H1 (cell line): ENCODE data around the gene TBC1D22A. TPM values are rescaled to one million over a fixed set of nuclear protein-coding genes. Genes with fewer than 3 reads are reported as not detected.

ENCODE experiments used
- CTCF ChIA-PET: fragments of 300-600 bp; sonication (Branson Sonifier 250); formaldehyde crosslinking; loops from one replicate; lab custom pipeline; 2021; ENCODE audit not compliant: partially characterized antibody; lab: Charles Lee
- POLR2A ChIA-PET: fragments of 300-600 bp; sonication (Branson Sonifier 250); formaldehyde crosslinking; loops from one replicate; lab custom pipeline; 2021; ENCODE audit warnings: inconsistent platforms; ENCODE audit not compliant: partially characterized antibody; lab: Charles Lee
- DNase-seq, 2 experiments: peaks; one replicate each; pipeline versions ENCODE4 v3.0.0 to v3.0.0-alpha.2; 2010 to 2022; ENCODE audit warnings: low spot score in 2 of 2, low read depth in 1 of 2, mixed read lengths in 1 of 2
- FAIRE-seq: peaks from 2 replicates; lab custom pipeline; 2011; peaks lifted over from hg19 to GRCh38; lab: Jason Lieb, UNC
- H2AFZ ChIP-seq: 2 replicates; pipeline ENCODE4 v1.8.1; 2012; ENCODE audit warnings: low read length, inconsistent platforms
- H2AK5ac ChIP-seq: 2 replicates; pipeline ENCODE4 v1.6.1; 2013; ENCODE audit warnings: low read depth, low read length
- H2BK120ac ChIP-seq: replicated peaks from 2 replicates; pipeline ENCODE3; 2013; ENCODE audit warnings: low read depth, low read length, inconsistent platforms
- H2BK12ac ChIP-seq: 2 replicates; pipeline ENCODE4 v1.6.1; 2013; ENCODE audit warnings: low read depth, low read length
- H2BK15ac ChIP-seq: 2 replicates; pipeline ENCODE4 v1.6.1; 2013; ENCODE audit warnings: low read length
- H2BK20ac ChIP-seq: 2 replicates; pipeline ENCODE4 v1.6.1; 2013; ENCODE audit warnings: low read length
- H2BK5ac ChIP-seq: 2 replicates; pipeline ENCODE4 v1.6.1; 2013; ENCODE audit warnings: low read depth, low read length
- H3K14ac ChIP-seq: 2 replicates; pipeline ENCODE4 v1.6.1; 2013; ENCODE audit warnings: inconsistent platforms; ENCODE audit not compliant: insufficient read length
- H3K18ac ChIP-seq: 2 replicates; pipeline ENCODE4 v1.6.1; 2013; ENCODE audit warnings: low read length; ENCODE audit errors: extremely low read depth
- H3K23ac ChIP-seq: 2 replicates; pipeline ENCODE4 v1.6.1; 2013; ENCODE audit warnings: inconsistent platforms; ENCODE audit not compliant: insufficient read length
- H3K23me2 ChIP-seq: 2 replicates; pipeline ENCODE4 v1.6.1; 2013; ENCODE audit warnings: low read depth, low read length
- H3K27ac ChIP-seq: 2 replicates; pipeline ENCODE4 v1.6.1; 2011; ENCODE audit warnings: low read depth, low read length, inconsistent platforms
- H3K27me3 ChIP-seq, 4 experiments: replicated peaks in 1 of 4; 1 replicate in 1 of 4; 2 replicates in 3 of 4; pipeline versions ENCODE4 v1.6.1 to v1.8.1; 2011 to 2013; ENCODE audit warnings: low read length in 3 of 4, mild to moderate bottlenecking in 3 of 4, inconsistent platforms in 2 of 4, mixed read lengths in 2 of 4, moderate library complexity in 1 of 4; ENCODE audit not compliant: control insufficient read depth in 3 of 4, insufficient read depth in 3 of 4; ENCODE audit errors: extremely low read depth in 1 of 4
- H3K36me3 ChIP-seq, 4 experiments: 2 replicates each; pipeline versions ENCODE4 v1.6.1 to v1.8.1; 2011 to 2013; ENCODE audit warnings: mild to moderate bottlenecking in 4 of 4, low read length in 3 of 4, moderate library complexity in 2 of 4, control low read depth in 1 of 4, inconsistent platforms in 1 of 4; ENCODE audit not compliant: insufficient read depth in 4 of 4, control insufficient read depth in 2 of 4
- H3K4ac ChIP-seq: replicated peaks from 2 replicates; pipeline ENCODE3; 2013; ENCODE audit warnings: low read length, low read depth, mixed read lengths, inconsistent platforms; ENCODE audit not compliant: insufficient read length
- H3K4me1 ChIP-seq, 4 experiments: replicated peaks in 1 of 4; 1 replicate in 1 of 4; 2 replicates in 3 of 4; pipeline versions ENCODE4 v1.6.1 to v1.8.1; 2011 to 2013; ENCODE audit warnings: low read length in 3 of 4, inconsistent platforms in 2 of 4, mixed read lengths in 1 of 4; ENCODE audit not compliant: insufficient read depth in 4 of 4, control insufficient read depth in 3 of 4
- H3K4me2 ChIP-seq, 2 experiments: 2 replicates each; pipeline versions ENCODE4 v1.6.1 to v1.8.1; 2011 to 2013; ENCODE audit warnings: low read depth in 2 of 2, low read length in 2 of 2, control low read depth in 1 of 2, inconsistent platforms in 1 of 2, mild to moderate bottlenecking in 1 of 2; ENCODE audit not compliant: insufficient read depth in 1 of 2
- H3K4me3 ChIP-seq, 4 experiments: fragments of 200-600, 300-600 bp in 1 of 4; sonication (generic), shearing (Covaris generic), sonication (Bioruptor Twin) in 1 of 4; 2 replicates each; pipeline versions ENCODE4 v1.5.1 to v1.8.1; 2011 to 2016; ENCODE audit warnings: low read length in 4 of 4, low read depth in 3 of 4, control low read depth in 2 of 4, inconsistent platforms in 2 of 4, mild to moderate bottlenecking in 2 of 4, mixed read lengths in 1 of 4, moderate library complexity in 1 of 4; ENCODE audit not compliant: insufficient read depth in 2 of 4; ENCODE audit errors: extremely low read depth in 1 of 4
- H3K56ac ChIP-seq: replicated peaks from 2 replicates; pipeline ENCODE3; 2013; ENCODE audit warnings: low read depth, mild to moderate bottlenecking, mixed read lengths, low read length, inconsistent platforms; ENCODE audit not compliant: insufficient read length
- H3K79me1 ChIP-seq: 2 replicates; pipeline ENCODE4 v1.6.1; 2013; ENCODE audit warnings: low read depth, low read length, control low read depth
- H3K79me2 ChIP-seq, 2 experiments: 2 replicates each; pipeline versions ENCODE4 v1.6.1 to v1.8.1; 2012 to 2013; ENCODE audit warnings: low read length in 2 of 2, mild to moderate bottlenecking in 2 of 2, inconsistent platforms in 1 of 2; ENCODE audit not compliant: insufficient read depth in 2 of 2, control insufficient read depth in 1 of 2
- H3K9ac ChIP-seq, 4 experiments: replicated peaks in 1 of 4; 1 replicate in 1 of 4; 2 replicates in 3 of 4; pipeline versions ENCODE4 v1.6.1 to v1.8.1; 2011 to 2013; ENCODE audit warnings: low read depth in 3 of 4, low read length in 3 of 4, control low read depth in 2 of 4, mild to moderate bottlenecking in 2 of 4, moderate library complexity in 2 of 4, inconsistent platforms in 1 of 4; ENCODE audit errors: extremely low read depth in 1 of 4
- H3K9me3 ChIP-seq, 2 experiments: 2 replicates each; pipeline versions ENCODE4 v1.6.1 to v1.8.1; 2012 to 2013; ENCODE audit warnings: mild to moderate bottlenecking in 2 of 2, moderate library complexity in 2 of 2, control low read depth in 1 of 2, inconsistent platforms in 1 of 2, low read depth in 1 of 2, low read length in 1 of 2, mixed read lengths in 1 of 2; ENCODE audit not compliant: insufficient read depth in 2 of 2
- H4K20me1 ChIP-seq, 2 experiments: replicated peaks in 1 of 2; 2 replicates each; pipeline versions ENCODE3 to v1.8.1; 2011 to 2013; ENCODE audit warnings: inconsistent platforms in 2 of 2, low read length in 2 of 2, mild to moderate bottlenecking in 1 of 2; ENCODE audit not compliant: insufficient read depth in 2 of 2, control insufficient read depth in 1 of 2
- H4K5ac ChIP-seq: 2 replicates; pipeline ENCODE4 v1.6.1; 2013; ENCODE audit warnings: low read length, low read depth, mixed read lengths, inconsistent platforms; ENCODE audit not compliant: insufficient read length
- H4K8ac ChIP-seq: 2 replicates; pipeline ENCODE4 v1.8.0; 2013; ENCODE audit warnings: mild to moderate bottlenecking, moderate library complexity, low read length, inconsistent platforms; ENCODE audit not compliant: insufficient read depth; ENCODE audit errors: extremely low read depth
- H4K91ac ChIP-seq: replicated peaks from 2 replicates; pipeline ENCODE3; 2013; ENCODE audit warnings: low read length, mixed read lengths, inconsistent platforms; ENCODE audit not compliant: insufficient read length
- ATF3 ChIP-seq: IDR thresholded peaks from 2 replicates; pipeline ENCODE4 v1.6.1; 2011; ENCODE audit warnings: low read depth, mild to moderate bottlenecking, low read length; ENCODE audit not compliant: insufficient read depth
- RNF2 ChIP-seq: fragments of 200-900, 300-1000 bp; sonication (generic); IDR thresholded peaks from 2 replicates; pipeline ENCODE4 v1.7.1; 2016; ENCODE audit warnings: borderline replicate concordance, low read depth, mild to moderate bottlenecking, antibody characterized with exemption, low read length; ENCODE audit not compliant: poor library complexity, severe bottlenecking; ENCODE audit errors: missing control alignments
- WGBS, 2 experiments: shearing (Covaris generic) in 1 of 2; methylation state at CpG; one replicate each; pipeline versions ENCODE4 v1.1.6 to v1.1.7; 2013 to 2015; ENCODE audit warnings: low lambda C conversion rate in 2 of 2, mixed read lengths in 2 of 2, inconsistent platforms in 1 of 2, low coverage in 1 of 2, missing lambda C conversion rate in 1 of 2; ENCODE audit not compliant: insufficient replicate concordance in 2 of 2, insufficient coverage in 1 of 2, insufficient read length in 1 of 2; ENCODE audit errors: extremely low coverage in 1 of 2, missing lambda C conversion rate in 1 of 2; 5-methylcytosine and 5-hydroxymethylcytosine counted together
- polyA plus RNA-seq, 7 experiments: library from polyadenylated mRNA; depleted of rRNA in 3 of 7; stranded (reverse) in 5 of 7; unstranded in 2 of 7; fragments of >200 nt in 5 of 7; fragments of 200-250 nt in 2 of 7; gene quantifications; 1 replicate in 5 of 7; 2 replicates in 1 of 7; 4 replicates in 1 of 7; pipeline versions ENCODE4 v1.2.1 to v1.2.3, GENCODE V29; 2011 to 2013; ENCODE audit warnings: missing spikeins in 2 of 7, mixed read lengths in 2 of 7
- total RNA-seq: library from RNA; stranded (reverse); fragmentation: NEBNext Ultra II Directional; extraction: Animal tissue kit (Norgen Biotek cat#: 25700); gene quantifications from 2 replicates; pipeline ENCODE4 v1.2.1, GENCODE V29; 2021

TBC1D22A gene
- total and polyA plus RNA-seq, 2 of the 8 experiments (the other 6 are each of a cell fraction or from before 2014, with no cell fraction given) = 11.9 to 18.4 TPM

- Histone ChIP-seq H3K79me1 (no peaks in the 10 kb centered on the region), H4K5ac (no peak overlapping the region), H3K9ac (no peak overlapping the region), H4K20me1 (peaks cover 0 to 5% of the 10 kb centered on the region in 2 experiments), H2AK5ac (no peak overlapping the region), H3K4me2 (no peak overlapping the region), H4K91ac (no peak overlapping the region), H3K23me2 (no peaks in the 10 kb centered on the region), H3K4me1 (peaks cover 0 to 9% (median 4%) of the 10 kb centered on the region in 4 experiments; a peak in 5 of 7 replicates), H3K4ac (no peak overlapping the region), H3K23ac (no peak overlapping the region), H3K27me3 (no peaks in the 10 kb centered on the region), H3K56ac (no peak overlapping the region), H3K79me2 (no peaks in the 10 kb centered on the region), H3K4me3 (no peak overlapping the region), H3K36me3 (no peaks in the 10 kb centered on the region), H3K14ac (no peak overlapping the region), H2AFZ (no peak overlapping the region), H2BK5ac (no peak overlapping the region), H3K18ac (no peak overlapping the region), H2BK20ac (no peak overlapping the region), H3K27ac (no peak overlapping the region), H2BK12ac (no peak overlapping the region), H2BK120ac (no peak overlapping the region), H2BK15ac (no peak overlapping the region), H4K8ac (no peak overlapping the region), H3K9me3 (no peaks in the 10 kb centered on the region)
- TF ChIP-seq ATF3 (no peak), RNF2 (no peak)
- ChIA-PET POLR2A (no interaction called here), CTCF (interaction anchor here (2.2 kb wide), 1 partner anchor 13 kb away, joined by 6 read pairs; no protein-coding TSS in a partner anchor)
- FAIRE-seq (no peak), DNase-seq (no peak)
- WGBS, 2 experiments = 79% methylated on average over 2 of the region's 2 CpGs; no CpG with 5 or more reads in 1 of the 2 experiments
Measured at GRCh38 chr22:47120399-47120798, 357.9 kb downstream of the TBC1D22A start.
